GM23338 (cell line): ENCODE measurements around the gene NDUFV1.

Source experiments
- CREB1 ChIP-seq: fragments of 250-450 bp; sonication (Bioruptor Pico); IDR thresholded peaks from 2 replicates; pipeline ENCODE4 v1.5.0; 2020; ENCODE audit warnings: low read depth, mild to moderate bottlenecking, moderate library complexity
- EZH2 ChIP-seq: fragments of 200-600 bp; sonication (generic); IDR thresholded peaks from one replicate; pipeline ENCODE4 v1.8.0; 2017; ENCODE audit warnings: antibody characterized with exemption, mild to moderate bottlenecking, low read depth; ENCODE audit not compliant: unreplicated experiment
- EZH2phosphoT487 ChIP-seq: fragments of 200-600 bp; sonication (generic); IDR thresholded peaks from one replicate; pipeline ENCODE4 v1.8.1; 2018; ENCODE audit warnings: antibody characterized with exemption; ENCODE audit not compliant: unreplicated experiment
- NANOG ChIP-seq: IDR thresholded peaks from 2 replicates; pipeline ENCODE4 v1.6.1; 2016; ENCODE audit warnings: antibody characterized with exemption, borderline replicate concordance
- POLR2AphosphoS5 ChIP-seq: IDR thresholded peaks from 2 replicates; pipeline ENCODE4 v1.6.1; 2016; ENCODE audit warnings: antibody characterized with exemption, low read depth
- STAT1 ChIP-seq: IDR thresholded peaks from one replicate; pipeline ENCODE4 v1.6.1; 2016; ENCODE audit warnings: antibody characterized with exemption; ENCODE audit not compliant: unreplicated experiment
- TF ChIP-seq, protein P1 (sequence below), 2 experiments: fragments of 200-600 bp in 1 of 2; sonication (generic) in 1 of 2; conservative IDR thresholded peaks; 2 replicates each; pipeline versions ENCODE4 v1.5.1 to v1.6.1; 2016 to 2017; ENCODE audit warnings: antibody characterized with exemption in 2 of 2, low read depth in 2 of 2, mild to moderate bottlenecking in 2 of 2, moderate library complexity in 1 of 2
- TF ChIP-seq, protein P2 (sequence below): IDR thresholded peaks from one replicate; pipeline ENCODE4 v1.6.1; 2018; ENCODE audit warnings: antibody characterized with exemption; ENCODE audit not compliant: unreplicated experiment

DNA sequence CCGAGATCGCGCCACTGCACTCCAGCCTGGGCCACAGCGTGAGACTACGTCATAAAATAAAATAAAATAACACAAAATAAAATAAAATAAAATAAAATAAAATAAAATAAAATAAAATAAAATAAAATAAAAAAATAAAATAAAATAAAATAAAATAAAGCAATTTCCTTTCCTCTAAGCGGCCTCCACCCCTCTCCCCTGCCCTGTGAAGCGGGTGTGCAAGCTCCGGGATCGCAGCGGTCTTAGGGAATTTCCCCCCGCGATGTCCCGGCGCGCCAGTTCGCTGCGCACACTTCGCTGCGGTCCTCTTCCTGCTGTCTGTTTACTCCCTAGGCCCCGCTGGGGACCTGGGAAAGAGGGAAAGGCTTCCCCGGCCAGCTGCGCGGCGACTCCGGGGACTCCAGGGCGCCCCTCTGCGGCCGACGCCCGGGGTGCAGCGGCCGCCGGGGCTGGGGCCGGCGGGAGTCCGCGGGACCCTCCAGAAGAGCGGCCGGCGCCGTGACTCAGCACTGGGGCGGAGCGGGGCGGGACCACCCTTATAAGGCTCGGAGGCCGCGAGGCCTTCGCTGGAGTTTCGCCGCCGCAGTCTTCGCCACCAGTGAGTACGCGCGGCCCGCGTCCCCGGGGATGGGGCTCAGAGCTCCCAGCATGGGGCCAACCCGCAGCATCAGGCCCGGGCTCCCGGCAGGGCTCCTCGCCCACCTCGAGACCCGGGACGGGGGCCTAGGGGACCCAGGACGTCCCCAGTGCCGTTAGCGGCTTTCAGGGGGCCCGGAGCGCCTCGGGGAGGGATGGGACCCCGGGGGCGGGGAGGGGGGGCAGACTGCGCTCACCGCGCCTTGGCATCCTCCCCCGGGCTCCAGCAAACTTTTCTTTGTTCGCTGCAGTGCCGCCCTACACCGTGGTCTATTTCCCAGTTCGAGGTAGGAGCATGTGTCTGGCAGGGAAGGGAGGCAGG, 23.2 kb upstream of the NDUFV1 start, which contains the start of gene GSTP1:
- TF ChIP-seq EZH2 (no peak), POLR2AphosphoS5 (peak; percentile 97), NANOG (no peak), STAT1 (no peak), EZH2phosphoT487 (no peak), CREB1 (CRISPR knock-in tag) (no peak; the same call in none of the 2 replicates)
- TF ChIP-seq, protein P1, sequence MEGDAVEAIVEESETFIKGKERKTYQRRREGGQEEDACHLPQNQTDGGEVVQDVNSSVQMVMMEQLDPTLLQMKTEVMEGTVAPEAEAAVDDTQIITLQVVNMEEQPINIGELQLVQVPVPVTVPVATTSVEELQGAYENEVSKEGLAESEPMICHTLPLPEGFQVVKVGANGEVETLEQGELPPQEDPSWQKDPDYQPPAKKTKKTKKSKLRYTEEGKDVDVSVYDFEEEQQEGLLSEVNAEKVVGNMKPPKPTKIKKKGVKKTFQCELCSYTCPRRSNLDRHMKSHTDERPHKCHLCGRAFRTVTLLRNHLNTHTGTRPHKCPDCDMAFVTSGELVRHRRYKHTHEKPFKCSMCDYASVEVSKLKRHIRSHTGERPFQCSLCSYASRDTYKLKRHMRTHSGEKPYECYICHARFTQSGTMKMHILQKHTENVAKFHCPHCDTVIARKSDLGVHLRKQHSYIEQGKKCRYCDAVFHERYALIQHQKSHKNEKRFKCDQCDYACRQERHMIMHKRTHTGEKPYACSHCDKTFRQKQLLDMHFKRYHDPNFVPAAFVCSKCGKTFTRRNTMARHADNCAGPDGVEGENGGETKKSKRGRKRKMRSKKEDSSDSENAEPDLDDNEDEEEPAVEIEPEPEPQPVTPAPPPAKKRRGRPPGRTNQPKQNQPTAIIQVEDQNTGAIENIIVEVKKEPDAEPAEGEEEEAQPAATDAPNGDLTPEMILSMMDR (conservative IDR thresholded peaks at IDR 0.05; ENCODE audit: low read depth in 2 of 2): peak; percentile 55 to 69
- TF ChIP-seq, protein P2, sequence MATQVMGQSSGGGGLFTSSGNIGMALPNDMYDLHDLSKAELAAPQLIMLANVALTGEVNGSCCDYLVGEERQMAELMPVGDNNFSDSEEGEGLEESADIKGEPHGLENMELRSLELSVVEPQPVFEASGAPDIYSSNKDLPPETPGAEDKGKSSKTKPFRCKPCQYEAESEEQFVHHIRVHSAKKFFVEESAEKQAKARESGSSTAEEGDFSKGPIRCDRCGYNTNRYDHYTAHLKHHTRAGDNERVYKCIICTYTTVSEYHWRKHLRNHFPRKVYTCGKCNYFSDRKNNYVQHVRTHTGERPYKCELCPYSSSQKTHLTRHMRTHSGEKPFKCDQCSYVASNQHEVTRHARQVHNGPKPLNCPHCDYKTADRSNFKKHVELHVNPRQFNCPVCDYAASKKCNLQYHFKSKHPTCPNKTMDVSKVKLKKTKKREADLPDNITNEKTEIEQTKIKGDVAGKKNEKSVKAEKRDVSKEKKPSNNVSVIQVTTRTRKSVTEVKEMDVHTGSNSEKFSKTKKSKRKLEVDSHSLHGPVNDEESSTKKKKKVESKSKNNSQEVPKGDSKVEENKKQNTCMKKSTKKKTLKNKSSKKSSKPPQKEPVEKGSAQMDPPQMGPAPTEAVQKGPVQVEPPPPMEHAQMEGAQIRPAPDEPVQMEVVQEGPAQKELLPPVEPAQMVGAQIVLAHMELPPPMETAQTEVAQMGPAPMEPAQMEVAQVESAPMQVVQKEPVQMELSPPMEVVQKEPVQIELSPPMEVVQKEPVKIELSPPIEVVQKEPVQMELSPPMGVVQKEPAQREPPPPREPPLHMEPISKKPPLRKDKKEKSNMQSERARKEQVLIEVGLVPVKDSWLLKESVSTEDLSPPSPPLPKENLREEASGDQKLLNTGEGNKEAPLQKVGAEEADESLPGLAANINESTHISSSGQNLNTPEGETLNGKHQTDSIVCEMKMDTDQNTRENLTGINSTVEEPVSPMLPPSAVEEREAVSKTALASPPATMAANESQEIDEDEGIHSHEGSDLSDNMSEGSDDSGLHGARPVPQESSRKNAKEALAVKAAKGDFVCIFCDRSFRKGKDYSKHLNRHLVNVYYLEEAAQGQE: no peak
